GM12891 (cell line): Measurements from ENCODE around the gene DEPDC5.

ENCODE experiments used
- DNase-seq: peaks from one replicate; pipeline ENCODE4 v3.0.0; 2011; ENCODE audit warnings: low spot score; ENCODE audit not compliant: insufficient read length
- FAIRE-seq: peaks from 2 replicates; lab custom pipeline; 2011; peaks lifted over from hg19 to GRCh38; lab: Jason Lieb, UNC
- PAX5 ChIP-seq: IDR thresholded peaks from 2 replicates; pipeline ENCODE4 v1.6.1; 2011; ENCODE audit warnings: low read length, moderate library complexity, mild to moderate bottlenecking; ENCODE audit not compliant: insufficient read depth, severe bottlenecking
- POLR2A ChIP-seq: IDR thresholded peaks from 2 replicates; pipeline ENCODE4 v1.6.1; 2011; ENCODE audit warnings: low read depth, low read length, control low read depth
- POLR2AphosphoS5 ChIP-seq: IDR thresholded peaks from 2 replicates; pipeline ENCODE4 v1.6.1; 2011; ENCODE audit warnings: low read depth, low read length, control low read depth
- POU2F2 ChIP-seq: IDR thresholded peaks from 2 replicates; pipeline ENCODE4 v1.6.1; 2011; ENCODE audit warnings: low read depth, mild to moderate bottlenecking, control low read depth, low read length, moderate library complexity
- SPI1 ChIP-seq: IDR thresholded peaks from 2 replicates; pipeline ENCODE4 v1.6.1; 2011; ENCODE audit warnings: low read depth, low read length, control low read depth
- TAF1 ChIP-seq: IDR thresholded peaks from 2 replicates; pipeline ENCODE4 v1.6.1; 2011; ENCODE audit warnings: low read depth, low read length, control low read depth

Gene DEPDC5

DNA sequence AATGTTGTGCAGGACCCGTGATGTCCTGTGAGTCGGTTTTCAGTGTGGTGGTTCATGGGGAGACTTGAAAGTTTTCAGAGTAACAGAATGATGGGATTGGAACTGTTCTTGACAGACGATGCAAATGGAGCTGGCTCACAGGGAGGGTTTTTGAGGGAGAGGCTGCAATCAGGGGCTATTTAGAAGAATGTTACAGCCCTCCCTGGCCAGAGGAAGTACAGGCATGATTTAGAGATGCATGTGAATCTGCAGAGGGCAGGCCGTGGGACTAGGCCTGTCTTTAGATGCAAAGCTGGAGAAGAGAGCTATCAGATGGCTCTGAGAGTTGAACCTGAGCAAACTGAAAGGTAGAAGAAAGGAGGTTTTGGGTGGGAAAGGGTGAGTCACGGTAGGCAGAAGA lies 115.9 kb downstream of the DEPDC5 start:
- FAIRE-seq: no peak
- no peak for TF ChIP-seq POLR2A
- TF ChIP-seq PAX5: no peak
- TF ChIP-seq POLR2AphosphoS5: no peak
- TF ChIP-seq POU2F2: no peak
- TF ChIP-seq SPI1: no peak
- TF ChIP-seq TAF1: no peak
- no peak for DNase-seq

DNA sequence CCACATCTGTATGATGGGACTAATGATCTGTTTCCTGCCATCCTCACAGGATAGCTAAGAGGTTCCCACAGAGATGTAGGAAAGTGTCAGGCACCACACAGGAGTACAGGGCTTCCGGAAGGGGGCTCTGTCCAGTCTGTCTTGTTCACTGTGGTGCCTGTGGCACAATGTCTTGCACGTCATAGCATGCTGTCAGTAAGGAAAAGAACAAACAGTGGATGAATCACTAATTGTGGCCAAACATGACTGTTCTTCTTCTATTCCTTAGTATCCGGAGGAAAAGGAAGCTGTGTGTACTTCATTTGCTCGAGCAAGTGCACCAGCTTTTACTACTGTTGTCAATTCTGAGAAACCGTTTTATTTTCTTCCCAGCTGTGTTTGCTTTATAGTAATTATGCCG lies 117.1 kb downstream of the DEPDC5 start:
- FAIRE-seq (no peak), DNase-seq (no peak)
- no peak for TF ChIP-seq TAF1
- no peak for TF ChIP-seq SPI1
- no peak for TF ChIP-seq POLR2A

DNA sequence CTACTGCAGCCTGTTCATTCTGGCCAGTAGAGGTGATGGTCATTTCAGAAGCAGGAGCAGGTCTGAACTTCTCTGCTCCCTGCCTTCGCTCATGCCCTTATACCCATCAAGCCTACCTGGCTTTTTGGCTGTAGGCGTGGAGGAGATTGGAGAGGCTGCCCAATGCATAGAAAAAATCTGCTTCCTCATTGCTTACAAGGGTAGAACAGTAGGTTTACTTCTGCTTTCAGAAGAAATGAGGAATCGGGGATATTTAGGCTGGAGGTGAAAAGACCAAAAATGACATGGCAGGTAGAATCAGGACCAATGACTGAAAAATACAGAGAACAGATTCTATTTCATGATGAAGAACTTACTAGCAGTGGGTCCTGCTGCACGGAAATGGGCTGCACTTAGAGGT lies 117.7 kb downstream of the DEPDC5 start:
- TF ChIP-seq SPI1 (no peak), POLR2AphosphoS5 (no peak), POLR2A (no peak), POU2F2 (no peak), TAF1 (no peak), PAX5 (no peak)
- no peak for FAIRE-seq
- DNase-seq: no peak

DNA sequence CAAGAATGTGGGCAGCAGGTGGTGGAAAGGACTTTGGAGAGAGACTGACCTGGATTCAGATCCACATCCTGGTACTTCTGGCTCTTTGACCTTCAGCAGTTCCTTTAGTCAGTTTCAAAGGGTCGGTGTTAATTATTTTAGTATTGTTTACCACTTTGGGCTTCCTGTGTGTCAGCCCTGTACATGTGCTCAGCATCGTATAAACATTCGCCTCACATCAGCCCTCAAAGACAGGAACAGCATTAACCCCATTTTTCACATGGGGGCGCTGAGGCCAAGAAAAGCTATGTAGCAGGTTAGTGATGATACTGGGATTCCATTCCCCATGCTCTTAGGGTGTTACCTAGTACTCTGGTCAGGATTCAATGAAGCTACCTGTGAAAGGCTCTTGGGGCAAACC lies 118.4 kb downstream of the DEPDC5 start:
- FAIRE-seq (no peak), DNase-seq (no peak)
- no peak for TF ChIP-seq TAF1
- TF ChIP-seq SPI1: no peak
- no peak for TF ChIP-seq POLR2A
- no peak for TF ChIP-seq POU2F2
- TF ChIP-seq PAX5: no peak

DNA sequence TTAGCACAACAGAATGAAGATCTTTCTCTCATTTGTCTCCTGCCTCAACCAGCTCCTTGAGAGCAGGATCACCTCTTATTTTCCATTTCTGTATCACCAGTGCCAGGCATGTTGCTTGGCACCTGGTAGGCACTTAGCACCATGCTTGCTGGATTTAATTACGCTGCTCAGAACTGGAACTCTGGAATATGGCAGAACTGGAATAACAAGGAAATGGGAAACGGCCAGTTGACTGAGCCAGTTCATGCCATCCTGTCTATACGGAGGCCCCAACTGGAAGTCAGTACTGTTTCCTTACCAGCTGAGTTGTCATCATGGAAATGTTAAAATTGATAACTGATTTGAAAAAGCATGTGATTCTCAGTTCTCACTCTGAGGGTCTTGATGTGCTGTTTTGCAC lies 121.0 kb downstream of the DEPDC5 start:
- DNase-seq (no peak), FAIRE-seq (no peak)
- TF ChIP-seq POU2F2 (no peak), POLR2AphosphoS5 (no peak), TAF1 (no peak), POLR2A (no peak), SPI1 (no peak), PAX5 (no peak)

DNA sequence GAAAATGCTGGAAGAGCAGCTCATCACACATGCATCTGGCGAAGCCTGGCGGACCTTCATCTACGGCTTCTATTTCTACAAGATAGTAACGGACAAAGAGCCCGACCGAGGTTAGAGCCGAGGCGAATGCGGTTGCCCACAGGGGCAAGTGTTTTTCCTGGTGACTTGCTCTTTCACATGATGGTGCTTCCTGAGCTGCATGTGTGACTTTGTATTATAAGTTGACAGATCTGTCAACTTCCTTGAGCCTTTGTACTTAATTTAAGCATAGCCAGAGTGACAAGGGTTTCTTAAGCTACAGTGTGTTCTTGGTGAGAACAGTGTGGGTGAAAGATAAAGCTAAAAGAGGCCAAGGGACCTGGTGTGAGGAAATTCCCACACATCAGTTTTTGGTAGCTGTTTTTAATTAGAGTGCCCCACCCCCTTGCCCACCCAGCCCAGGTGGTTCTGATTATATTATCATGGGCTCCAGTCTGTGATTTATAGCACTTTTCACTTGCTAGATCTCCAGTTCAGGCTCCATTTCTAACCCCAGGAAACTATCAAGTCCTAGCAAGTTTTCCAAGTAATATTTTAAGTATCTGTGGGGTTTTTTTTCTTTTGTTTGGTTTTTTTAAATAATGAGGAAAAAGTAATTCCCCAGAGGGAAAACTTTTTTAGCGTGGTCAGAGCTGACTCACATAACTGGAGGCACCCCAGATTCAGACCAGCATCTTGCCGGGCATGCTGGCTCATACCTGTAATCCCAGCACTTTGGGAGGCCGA lies 122.5 kb downstream of the DEPDC5 start:
- DNase-seq (no peak), FAIRE-seq (no peak)
- TF ChIP-seq POLR2A (no peak), PAX5 (no peak), POLR2AphosphoS5 (no peak), SPI1 (no peak), TAF1 (no peak), POU2F2 (no peak)

DNA sequence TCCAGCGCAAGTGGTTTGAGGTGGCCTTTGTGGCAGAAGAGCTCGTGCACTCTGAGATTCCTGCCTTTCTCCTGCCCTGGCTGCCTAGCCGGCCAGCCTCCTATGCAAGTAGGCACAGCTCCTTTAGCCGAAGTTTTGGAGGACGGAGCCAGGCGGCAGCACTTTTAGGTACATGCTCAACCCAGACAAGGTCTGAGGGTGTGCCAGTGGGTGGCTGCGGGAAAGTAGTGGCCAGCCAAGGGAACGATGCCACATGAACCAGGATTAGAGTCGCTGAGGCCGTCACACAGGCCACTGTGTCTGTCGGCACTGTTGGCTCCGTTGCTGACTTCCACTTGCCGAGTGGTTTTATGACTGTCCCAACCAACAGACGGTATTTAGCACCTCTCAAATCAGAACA lies 125.8 kb downstream of the DEPDC5 start:
- no peak for FAIRE-seq
- DNase-seq: no peak
- no peak for TF ChIP-seq TAF1
- no peak for TF ChIP-seq POLR2A
- TF ChIP-seq PAX5: no peak
- TF ChIP-seq POU2F2: no peak
- no peak for TF ChIP-seq SPI1
- TF ChIP-seq POLR2AphosphoS5: no peak

DNA sequence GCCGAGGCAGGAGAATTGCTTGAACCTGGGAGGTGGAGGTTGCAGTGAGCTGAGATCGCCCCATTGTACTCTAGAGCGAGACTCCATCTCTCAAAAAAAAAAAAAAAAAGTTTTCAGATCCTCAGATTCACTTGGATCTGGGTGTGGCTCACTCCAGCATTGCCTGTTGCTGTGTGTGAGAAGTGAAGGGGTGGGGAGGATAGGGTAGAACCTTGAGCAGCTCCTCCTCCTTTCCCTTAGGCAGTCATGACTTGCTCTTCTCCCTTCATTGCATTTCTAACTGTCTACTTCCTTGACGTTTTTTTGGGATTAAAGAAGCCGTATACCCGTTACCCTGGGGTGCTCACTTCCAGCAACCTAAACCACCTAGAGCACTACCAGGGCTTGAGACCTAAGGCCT lies 127.4 kb downstream of the DEPDC5 start:
- TF ChIP-seq POU2F2 (no peak), PAX5 (no peak), POLR2A (no peak), SPI1 (no peak), TAF1 (no peak), POLR2AphosphoS5 (no peak)
- FAIRE-seq (no peak), DNase-seq (no peak)

DNA sequence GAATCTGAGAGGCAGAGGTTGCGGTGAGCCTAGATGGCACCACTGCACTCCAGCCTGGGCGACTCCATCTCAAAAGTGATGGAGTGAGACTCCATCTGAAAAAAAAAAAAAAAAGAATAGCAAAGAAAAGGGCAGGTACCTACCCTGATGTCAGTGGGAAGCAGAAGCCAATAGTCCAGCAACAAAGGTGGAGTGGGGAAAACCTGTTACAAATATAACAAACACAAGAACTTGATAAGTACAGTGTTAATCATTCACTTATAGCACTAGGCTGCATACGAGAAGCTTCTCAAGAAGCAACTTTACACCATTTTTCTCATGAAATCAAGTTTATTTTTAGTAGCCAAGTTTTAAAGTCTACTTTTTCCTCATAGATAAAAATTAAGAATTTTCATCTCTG lies 128.0 kb downstream of the DEPDC5 start:
- TF ChIP-seq TAF1: no peak
- DNase-seq (no peak), FAIRE-seq (no peak)

DNA sequence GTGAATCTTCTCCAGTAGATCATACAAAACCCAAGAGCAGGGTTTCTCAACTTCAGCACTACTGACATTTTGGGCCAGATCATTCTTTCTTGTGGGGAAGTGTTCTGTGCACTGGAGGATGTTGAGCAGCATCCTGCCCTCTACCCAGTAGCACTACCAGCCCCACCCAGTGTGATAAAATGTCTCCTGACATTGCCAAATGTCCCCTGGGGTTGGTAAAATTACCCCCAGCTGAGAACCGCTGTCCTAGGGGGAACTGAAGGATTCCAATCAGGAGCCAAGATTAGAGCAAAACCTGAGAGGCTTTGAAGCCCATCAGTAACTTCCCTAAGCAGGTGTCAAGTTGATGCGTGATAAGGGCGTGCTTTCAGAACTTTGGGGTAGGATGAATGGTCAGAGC lies 129.2 kb downstream of the DEPDC5 start:
- DNase-seq: no peak
- TF ChIP-seq SPI1: no peak
- TF ChIP-seq POU2F2: no peak
- TF ChIP-seq POLR2A: no peak
- no peak for TF ChIP-seq TAF1
- no peak for TF ChIP-seq POLR2AphosphoS5
- no peak for TF ChIP-seq PAX5
- FAIRE-seq: no peak
